Skin epidermis (tissue), 12 donors: ENCODE results near the gene PRR33.
A peak's percentile ranks its signal among the peaks of the same experiment; 100 is the strongest.

Source experiments
- H3K27ac ChIP-seq, 21 experiments: fragments of 200-600 bp; sonication (generic) in 11 of 21; one replicate each; pipeline ENCODE4 v1.5.0; 2020; ENCODE audit warnings: mild to moderate bottlenecking in 3 of 21, inconsistent platforms in 2 of 21, moderate library complexity in 2 of 21
- H3K4me3 ChIP-seq, 7 experiments: fragments of 200-600 bp; sonication (generic) in 2 of 7; one replicate each; pipeline ENCODE4 v1.5.0; 2020; ENCODE audit warnings: inconsistent platforms in 2 of 7, mild to moderate bottlenecking in 2 of 7, moderate library complexity in 1 of 7

Gene PRR33

DNA sequence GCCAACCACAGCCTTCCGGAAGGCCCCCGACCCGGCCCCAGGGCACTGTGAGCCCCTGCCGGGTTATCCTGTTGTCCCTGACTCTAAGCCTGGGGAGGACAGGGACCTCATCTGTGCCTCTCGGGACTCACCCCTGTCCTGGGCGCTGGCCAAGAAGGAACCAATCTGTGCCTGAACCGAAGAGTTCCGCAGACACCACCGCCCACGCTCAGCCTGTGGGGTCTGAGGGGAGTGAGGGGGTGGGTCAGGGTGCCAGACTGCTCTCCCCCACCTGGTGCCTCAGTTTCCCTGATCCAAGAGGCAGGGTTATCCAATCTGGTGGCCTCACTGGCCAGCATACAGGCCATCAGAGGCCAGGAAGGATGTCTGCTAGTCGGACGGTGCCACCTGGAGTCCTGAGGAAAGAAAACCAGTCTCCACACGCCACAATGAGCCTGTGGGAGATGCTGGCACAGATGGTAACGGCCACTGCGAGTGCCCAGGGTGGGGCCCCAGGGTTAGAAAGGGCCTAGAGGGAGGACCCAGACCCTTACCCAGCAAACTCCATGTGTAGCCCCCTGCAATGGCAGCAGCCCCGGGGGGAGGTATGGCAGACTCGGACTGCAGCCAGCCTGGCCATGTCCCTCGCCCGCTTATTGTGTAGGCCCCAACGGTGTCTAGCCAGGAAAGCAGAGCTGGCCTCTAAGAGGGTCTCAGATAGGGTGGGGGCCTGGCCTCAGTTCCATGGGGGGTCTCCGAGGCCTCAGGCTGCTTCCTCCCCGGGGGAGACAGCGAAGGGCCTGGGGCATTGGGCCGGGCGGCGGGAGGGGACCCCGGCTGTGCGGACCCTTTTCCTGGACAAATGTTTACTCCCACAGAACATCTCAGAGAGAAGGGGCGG, 27.0 kb upstream of the PRR33 start:
- Histone ChIP-seq H3K4me3 (no peak overlapping the region), H3K27ac (no peak overlapping the region)

GRCh38 chr11:1917523-1918435, 26.1 kb upstream of the PRR33 start:
- Histone ChIP-seq H3K27ac (no peak overlapping the region), H3K4me3 (no peak overlapping the region)

GRCh38 chr11:1916986-1917522, 25.4 kb upstream of the PRR33 start:
- no peak overlapping the region for H3K27ac ChIP-seq
- H3K4me3 ChIP-seq, result no peak overlapping the region

- Histone ChIP-seq H3K27ac (no peak overlapping the region), H3K4me3 (no peak overlapping the region)
Observed at GRCh38 chr11:1916132-1916985, 24.7 kb upstream of the PRR33 start.

- H3K27ac ChIP-seq, result no peak overlapping the region
- no peak overlapping the region for H3K4me3 ChIP-seq
Observed at GRCh38 chr11:1915795-1916131, 24.1 kb upstream of the PRR33 start.

- Histone ChIP-seq H3K4me3 (no peak overlapping the region), H3K27ac (no peak overlapping the region)
Observed at GRCh38 chr11:1913271-1914060, 21.8 kb upstream of the PRR33 start.

DNA sequence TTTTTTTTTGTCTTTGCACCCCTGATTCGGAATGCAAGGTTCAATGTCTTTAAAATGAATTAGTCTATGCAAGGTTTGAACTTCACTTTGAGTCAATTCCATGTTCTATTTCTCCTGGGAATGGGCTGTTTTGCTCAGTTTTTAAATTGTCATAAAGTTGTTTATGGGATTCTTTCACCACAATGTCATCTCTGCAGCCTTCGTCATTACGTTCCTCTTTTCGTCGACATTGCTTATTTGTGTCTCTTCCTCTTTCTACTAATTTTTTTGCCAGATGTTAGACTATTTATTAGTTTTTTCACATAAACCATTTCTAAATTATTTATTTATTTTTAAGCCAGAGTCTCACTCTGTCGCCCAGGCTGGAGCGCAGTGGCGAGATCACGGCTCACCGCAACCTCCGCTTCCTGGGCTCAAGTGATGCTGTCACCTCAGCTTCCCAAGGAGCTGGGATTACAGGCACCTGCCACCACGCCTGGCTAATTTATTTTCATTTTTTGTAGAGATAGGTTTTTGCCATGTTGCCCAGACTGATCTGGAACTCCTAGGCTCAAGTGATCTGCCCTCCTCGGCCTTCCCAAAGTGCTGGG, 20.7 kb upstream of the PRR33 start:
- Histone ChIP-seq H3K27ac (no peak overlapping the region), H3K4me3 (no peak overlapping the region)

GRCh38 chr11:1909524-1909923, 17.8 kb upstream of the PRR33 start:
- no peak overlapping the region for H3K4me3 ChIP-seq
- H3K27ac ChIP-seq, result peak overlapping the region in 3 of 21 experiments; percentile 5 to 43 (median 39)

DNA sequence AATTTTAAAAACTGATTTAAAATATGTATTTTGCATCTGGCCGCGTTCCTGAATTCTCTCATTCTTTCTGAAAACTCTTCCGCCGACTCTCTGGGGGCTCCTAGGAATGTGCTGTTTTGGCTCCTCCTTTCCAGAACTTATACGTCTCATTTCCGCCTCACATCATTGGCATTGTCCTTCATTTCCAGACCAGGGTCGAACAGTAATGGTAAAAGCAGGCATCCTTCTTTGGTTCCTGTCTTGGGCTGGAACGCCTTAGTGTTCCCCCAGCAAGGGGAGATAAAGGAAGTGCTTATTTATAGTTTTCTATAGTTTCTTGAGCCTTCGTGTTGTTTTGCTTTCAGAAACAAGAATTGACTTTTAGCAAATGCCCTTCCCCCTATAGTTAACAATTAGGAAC, 16.9 kb upstream of the PRR33 start:
- Histone ChIP-seq H3K4me3 (no peak overlapping the region), H3K27ac (peak overlapping the region in 6 of 21 experiments; percentile 4 to 71 (median 44))

DNA sequence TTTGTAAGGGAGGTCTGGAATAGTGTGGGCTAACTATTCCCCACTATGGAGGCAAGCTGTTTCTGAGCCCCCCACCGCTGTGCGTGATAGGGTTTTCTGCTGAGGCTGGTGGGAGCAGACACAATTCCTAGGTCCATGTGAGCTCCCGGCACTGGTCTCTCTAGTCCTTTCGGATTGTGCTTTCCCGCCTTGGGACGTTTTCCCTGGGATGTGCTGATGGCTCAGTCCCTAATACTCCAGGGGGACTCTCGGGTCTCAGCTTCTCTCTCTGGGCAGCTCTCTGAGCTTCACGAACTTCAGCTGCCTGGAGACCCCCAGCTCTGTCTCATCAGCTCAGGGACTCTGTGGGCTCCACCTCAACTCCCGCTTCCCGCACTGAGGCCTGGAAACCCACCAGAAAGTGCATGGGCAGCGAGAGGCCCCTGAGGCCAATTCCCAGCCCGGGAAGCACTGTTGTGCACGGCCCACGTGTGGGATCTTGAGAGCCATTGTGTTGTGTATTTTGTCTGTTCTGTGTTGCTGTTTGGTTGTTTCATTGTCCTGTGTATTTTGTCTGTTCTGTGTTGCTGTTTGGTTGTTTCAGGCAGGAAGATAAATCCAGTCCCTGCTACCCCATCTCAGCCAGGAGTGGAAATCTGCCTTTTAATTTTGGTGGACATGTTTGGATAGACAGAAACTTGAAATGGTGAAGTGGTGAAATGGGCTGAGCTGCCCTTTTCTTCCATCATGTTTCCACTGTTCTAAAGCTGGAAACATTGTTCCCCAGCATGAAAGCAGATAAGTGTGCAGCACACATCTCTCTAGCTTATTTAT, 15.1 kb upstream of the PRR33 start:
- no peak overlapping the region for H3K4me3 ChIP-seq
- peak overlapping the region in 6 of 21 experiments; percentile 11 to 74 (median 46) for H3K27ac ChIP-seq

DNA sequence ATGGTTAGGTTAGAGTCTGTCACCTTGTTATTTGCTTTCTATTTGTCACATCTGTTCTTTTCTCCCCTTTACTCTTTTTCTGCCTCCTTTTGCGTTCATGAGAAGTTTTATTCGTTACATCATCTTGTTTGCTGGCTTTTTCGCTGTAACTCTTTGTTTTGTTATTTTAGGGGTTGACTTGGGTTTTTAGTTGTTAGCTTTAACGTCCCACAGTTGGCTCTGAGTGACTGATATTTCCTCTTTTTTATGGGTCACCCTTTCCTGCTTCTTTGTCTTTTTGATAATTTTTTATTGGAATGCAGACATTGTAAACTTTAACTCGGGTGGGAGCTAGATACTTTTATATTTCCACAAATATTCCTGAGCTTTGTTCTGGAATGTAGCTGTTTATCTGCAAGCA, 14.5 kb upstream of the PRR33 start:
- no peak overlapping the region for H3K4me3 ChIP-seq
- H3K27ac ChIP-seq, result peak overlapping the region in 5 of 21 experiments; percentile 44 to 74 (median 49)

- H3K27ac ChIP-seq, result no peak overlapping the region
- no peak overlapping the region for H3K4me3 ChIP-seq
Observed at GRCh38 chr11:1899686-1900085, 8.0 kb upstream of the PRR33 start.

DNA sequence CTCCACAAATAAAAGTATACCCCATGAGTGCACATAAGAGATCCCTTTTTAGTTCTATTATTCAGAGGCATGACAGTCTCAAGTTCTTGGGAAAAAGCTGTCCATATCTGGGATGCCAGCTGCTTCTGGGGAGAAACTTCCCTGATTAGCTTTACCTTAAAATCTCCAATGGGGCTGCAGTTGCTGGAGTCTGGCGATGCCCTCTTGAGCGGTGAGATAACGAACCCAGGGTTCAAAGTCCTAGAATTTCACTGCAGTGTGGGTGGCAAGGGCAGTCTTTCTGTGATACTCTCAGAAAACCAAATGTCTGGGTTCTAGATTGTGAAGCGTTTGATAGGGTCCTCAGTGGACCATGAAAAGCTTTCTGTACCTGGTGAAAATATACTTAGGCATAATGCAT, 7.4 kb upstream of the PRR33 start:
- H3K27ac ChIP-seq, result no peak overlapping the region
- no peak overlapping the region for H3K4me3 ChIP-seq

GRCh38 chr11:1896923-1897322, 5.2 kb upstream of the PRR33 start:
- Histone ChIP-seq H3K4me3 (peak overlapping the region in 1 of 7 experiments; percentile 13), H3K27ac (peak overlapping the region in 2 of 21 experiments; percentile 29 to 30)

DNA sequence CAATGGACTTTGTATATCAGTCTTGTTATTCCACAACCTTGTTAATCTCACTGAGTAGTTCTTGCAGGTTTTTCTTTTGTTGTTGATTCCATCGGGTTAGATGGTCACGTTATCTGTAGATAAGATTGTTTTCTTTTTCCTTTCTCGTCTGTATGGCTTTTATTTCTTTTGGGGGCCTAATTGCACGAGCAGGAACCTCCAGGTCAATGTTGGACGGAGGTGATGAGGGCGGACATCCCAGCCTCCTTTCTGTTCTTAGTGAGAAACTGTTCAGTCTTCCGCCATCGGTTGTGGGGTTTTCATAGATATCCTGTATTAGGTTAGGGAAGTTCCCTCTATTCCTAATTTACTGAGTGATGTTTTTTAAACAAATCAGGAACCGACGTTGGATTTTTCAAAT, 4.8 kb upstream of the PRR33 start:
- Histone ChIP-seq H3K4me3 (peak overlapping the region in 1 of 7 experiments; percentile 13), H3K27ac (peak overlapping the region in 2 of 21 experiments; percentile 29 to 30)

- Histone ChIP-seq H3K4me3 (no peak overlapping the region), H3K27ac (no peak overlapping the region)
Observed at GRCh38 chr11:1894759-1895158, 3.1 kb upstream of the PRR33 start.

DNA sequence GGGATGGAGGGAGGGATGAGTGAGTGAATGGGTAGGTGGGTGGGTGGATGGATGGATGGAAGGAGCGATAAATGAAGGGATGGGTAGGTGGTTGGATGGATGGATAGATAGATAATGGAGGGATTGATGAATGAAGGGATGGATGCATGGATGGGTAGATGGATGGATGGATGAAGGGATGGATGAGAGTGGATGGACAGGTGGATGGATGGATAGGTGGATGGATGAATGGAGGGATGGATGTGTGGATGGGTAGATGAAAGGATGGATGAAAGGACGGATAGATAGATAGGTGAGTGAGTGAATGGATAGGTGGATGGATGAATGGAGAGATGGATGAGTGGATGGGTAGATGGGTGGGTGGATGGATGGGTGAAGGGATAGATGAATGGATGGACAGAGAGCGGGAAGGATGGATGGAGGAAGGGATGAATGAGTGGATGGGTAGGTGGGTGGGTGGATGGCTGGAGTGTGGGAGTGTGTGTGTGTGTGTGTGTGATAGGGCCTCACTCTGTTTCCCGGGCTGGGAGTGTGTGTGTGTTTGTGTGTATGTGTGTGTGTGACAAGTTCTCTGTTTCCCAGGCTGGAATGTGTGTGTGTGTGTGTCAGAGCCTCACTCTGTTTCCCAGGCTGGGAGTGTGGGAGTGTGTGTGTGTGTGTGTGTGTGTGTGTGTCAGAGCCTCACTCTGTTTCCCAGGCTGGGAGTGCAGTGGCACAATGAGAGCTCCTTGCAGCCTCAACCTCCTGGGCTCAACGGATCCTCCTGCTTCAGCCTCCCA, 2.1 kb upstream of the PRR33 start:
- no peak overlapping the region for H3K27ac ChIP-seq
- H3K4me3 ChIP-seq, result no peak overlapping the region
